Cardiac septum (tissue), 1 donor: ENCODE measurements around the gene OOSP2. TPM values are rescaled to one million over a fixed set of nuclear protein-coding genes. Genes with fewer than 3 reads are reported as not detected.

Experiments used
- DNase-seq: peaks from one replicate; pipeline ENCODE4 v3.0.0-alpha.2; 2020; ENCODE audit warnings: low spot score
- intact Hi-C: fragments of 100-400 bp; cut with DNase I; formaldehyde crosslinking; loops from one replicate; pipeline ENCODE4 v1.14.0; 2022
- total RNA-seq: library from RNA; stranded (reverse); fragmentation: NEBNext Ultra II Directional; extraction: Animal tissue kit (Norgen Biotek cat#: 25700); gene quantifications from one replicate; pipeline ENCODE4 v1.2.1, GENCODE V29; 2021
- donor health status: DM: no; HTN: no; CAD: no.

OOSP2 gene
- total RNA-seq, 1 donor from 2014 or later = not detected

- no peak for DNase-seq
- intact Hi-C loops = no loop called here
Measured at GRCh38 chr11:60077216-60077817, 37.1 kb downstream of the OOSP2 start.

- no peak for DNase-seq
- intact Hi-C loops = no loop called here
Measured at GRCh38 chr11:60077981-60078380, 37.8 kb downstream of the OOSP2 start.

GRCh38 chr11:60078745-60079144, 38.5 kb downstream of the OOSP2 start:
- intact Hi-C loops = no loop called here
- no peak for DNase-seq

- intact Hi-C loops = no loop called here
- no peak for DNase-seq
Measured at GRCh38 chr11:60080535-60080934, 40.3 kb downstream of the OOSP2 start.

GRCh38 chr11:60084631-60085273, 44.5 kb downstream of the OOSP2 start:
- DNase-seq = no peak
- intact Hi-C loops = no loop called here

- no peak for DNase-seq
- intact Hi-C loops = no loop called here
Measured at GRCh38 chr11:60085909-60086308, 45.7 kb downstream of the OOSP2 start.

GRCh38 chr11:60087239-60087638, 47.0 kb downstream of the OOSP2 start:
- intact Hi-C loops = no loop called here
- no peak for DNase-seq

GRCh38 chr11:60088364-60088763, 48.2 kb downstream of the OOSP2 start, which contains the start of gene MS4A2:
Gene MS4A2 (plus strand): TSS chr11:60088664. CDS start chr11:60088766, 102 bp downstream.
- DNase-seq = no peak
- intact Hi-C loops = no loop called here

GRCh38 chr11:60095477-60096120, 55.4 kb downstream of the OOSP2 start:
- no peak for DNase-seq
- intact Hi-C loops = no loop called here

GRCh38 chr11:60097189-60097588, 57.0 kb downstream of the OOSP2 start:
- intact Hi-C loops = no loop called here
- DNase-seq = no peak

Other genes with a start within 250 kb of the OOSP2 start
- 64.7 TPM for gene MRPL16, start 229.6 kb upstream of the OOSP2 start, total RNA-seq
- not detected for gene CBLIF, start 194.9 kb upstream of the OOSP2 start, total RNA-seq
- not detected for gene TCN1, start 173.9 kb upstream of the OOSP2 start, total RNA-seq
- not detected for gene OOSP3, start 161.6 kb upstream of the OOSP2 start, total RNA-seq
- not detected for gene OOSP1, start 102.0 kb upstream of the OOSP2 start, total RNA-seq
- not detected for gene OOSP4A, start 76.4 kb upstream of the OOSP2 start, total RNA-seq
- not detected for gene OOSP4B, start 23.2 kb upstream of the OOSP2 start, total RNA-seq
- 0.57 TPM for gene MS4A3, start 16.3 kb downstream of the OOSP2 start, total RNA-seq
- 0.67 TPM for gene MS4A2, start 48.3 kb downstream of the OOSP2 start, total RNA-seq
- gene MS4A6A, start 142.7 kb downstream of the OOSP2 start, total RNA-seq = 22.2 TPM
- 0.62 TPM for gene MS4A4E, start 202.7 kb downstream of the OOSP2 start, total RNA-seq
- 8.8 TPM for gene MS4A4A, start 240.3 kb downstream of the OOSP2 start, total RNA-seq